DOHH2 (cell line): ENCODE measurements around the gene TMCO4.

ENCODE experiments used
- EZH2phosphoT487 ChIP-seq: fragments of 200-600 bp; sonication (generic); IDR thresholded peaks from 2 replicates; pipeline ENCODE4 v1.6.1; 2017; ENCODE audit warnings: borderline replicate concordance, mild to moderate bottlenecking, antibody characterized with exemption, low read length, moderate library complexity, mixed read lengths
- TF ChIP-seq, protein P1 (sequence below): fragments of 200-600 bp; sonication (generic); IDR thresholded peaks from one replicate; pipeline ENCODE4 v1.5.1; 2014; ENCODE audit warnings: antibody characterized with exemption, mild to moderate bottlenecking, low read depth, low read length; ENCODE audit not compliant: poor library complexity, severe bottlenecking

DNA sequence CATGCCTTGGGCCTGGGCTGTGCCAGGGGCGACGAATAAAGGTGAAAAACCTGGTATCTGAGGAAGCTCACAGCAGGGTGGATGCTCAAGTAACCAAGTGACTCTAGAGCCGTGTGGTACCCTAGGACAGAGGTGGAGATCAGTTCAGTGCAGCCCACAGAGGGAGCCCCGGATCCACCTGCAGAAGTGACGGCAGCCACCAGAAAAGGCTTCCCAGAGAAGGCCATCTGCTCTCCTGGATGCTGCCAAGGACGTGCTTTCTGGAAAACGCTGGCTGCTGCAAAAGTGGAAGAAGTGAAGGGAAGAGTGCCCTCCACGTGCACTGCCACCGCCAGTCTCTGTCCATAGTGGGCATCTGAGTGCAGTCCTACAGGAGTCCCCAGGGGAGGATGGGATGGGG, 27.7 kb downstream of the TMCO4 start:
- TF ChIP-seq, protein P1, sequence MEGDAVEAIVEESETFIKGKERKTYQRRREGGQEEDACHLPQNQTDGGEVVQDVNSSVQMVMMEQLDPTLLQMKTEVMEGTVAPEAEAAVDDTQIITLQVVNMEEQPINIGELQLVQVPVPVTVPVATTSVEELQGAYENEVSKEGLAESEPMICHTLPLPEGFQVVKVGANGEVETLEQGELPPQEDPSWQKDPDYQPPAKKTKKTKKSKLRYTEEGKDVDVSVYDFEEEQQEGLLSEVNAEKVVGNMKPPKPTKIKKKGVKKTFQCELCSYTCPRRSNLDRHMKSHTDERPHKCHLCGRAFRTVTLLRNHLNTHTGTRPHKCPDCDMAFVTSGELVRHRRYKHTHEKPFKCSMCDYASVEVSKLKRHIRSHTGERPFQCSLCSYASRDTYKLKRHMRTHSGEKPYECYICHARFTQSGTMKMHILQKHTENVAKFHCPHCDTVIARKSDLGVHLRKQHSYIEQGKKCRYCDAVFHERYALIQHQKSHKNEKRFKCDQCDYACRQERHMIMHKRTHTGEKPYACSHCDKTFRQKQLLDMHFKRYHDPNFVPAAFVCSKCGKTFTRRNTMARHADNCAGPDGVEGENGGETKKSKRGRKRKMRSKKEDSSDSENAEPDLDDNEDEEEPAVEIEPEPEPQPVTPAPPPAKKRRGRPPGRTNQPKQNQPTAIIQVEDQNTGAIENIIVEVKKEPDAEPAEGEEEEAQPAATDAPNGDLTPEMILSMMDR: no peak
- no peak for TF ChIP-seq EZH2phosphoT487
